ENCODE measurements around the gene TAF1C. TPM values are rescaled to one million over a fixed set of nuclear protein-coding genes. Genes with fewer than 3 reads are reported as not detected.

Gene TAF1C
- polyA plus RNA-seq, 1 of the 3 experiments (the other 2 are of a cell fraction) = 49.3 TPM

GRCh38 chr16:84182680-84183571, 3.9 kb downstream of the TAF1C start:
- no peak for TF ChIP-seq USF2 (IDR thresholded peaks at IDR 0.05; ENCODE audit: borderline replicate concordance, low read depth, low read length)
- no peak for TF ChIP-seq USF1 (IDR thresholded peaks at IDR 0.05; ENCODE audit: borderline replicate concordance, low read depth)
- Histone ChIP-seq H3K79me2 (ENCODE audit: insufficient read depth) (peaks cover 33% of the 10 kb centered on the region), H3F3A (replicated peaks; ENCODE audit: insufficient read depth) (no peaks in the 10 kb centered on the region), H3K27me3 (ENCODE audit: insufficient read depth) (no peaks in the 10 kb centered on the region), H3K4me3 (ENCODE audit: low read depth in 2 of 2, low read length in 1 of 2) (no peak overlapping the region), H3K27ac (ENCODE audit: low read depth in 2 of 2, low read length in 1 of 2) (no peak overlapping the region), H3K9me3 (no peaks in the 10 kb centered on the region), H3K9ac (no peak overlapping the region), H3K4me2 (no peak overlapping the region), H3K36me3 (replicated peaks in 1 of 2; ENCODE audit: control insufficient read depth in 1 of 2, insufficient read depth in 2 of 2, low read length in 1 of 2) (peaks cover 0 to 65% of the 10 kb centered on the region in 2 experiments), H3K4me1 (ENCODE audit: control insufficient read depth in 1 of 2, insufficient read depth in 2 of 2, low read depth in 1 of 2, low read length in 1 of 2) (peaks cover 0 to 11% of the 10 kb centered on the region in 2 experiments; a peak in 1 of 4 replicates), H2AFZ (ENCODE audit: low read depth) (no peak overlapping the region), H3K9me2 (no peaks in the 10 kb centered on the region), H4K20me1 (ENCODE audit: insufficient read depth) (0 out of 2 replicates have a peak, but pooled peaks cover 2% of the 10 kb centered on the region)
- no peak for DNase-seq
- POLR2A ChIA-PET = no interaction called here
- CTCF ChIA-PET = interaction anchor here (0.8 to 2.0 kb wide), 4 partner anchors 8 to 317 kb away, joined by 3 to 14 read pairs (median 4); no protein-coding TSS in a partner anchor
- 97% methylated on average over 23 of the region's 26 CpGs for whole genome bisulfite sequencing (ENCODE audit: low lambda C conversion rate)

DNA sequence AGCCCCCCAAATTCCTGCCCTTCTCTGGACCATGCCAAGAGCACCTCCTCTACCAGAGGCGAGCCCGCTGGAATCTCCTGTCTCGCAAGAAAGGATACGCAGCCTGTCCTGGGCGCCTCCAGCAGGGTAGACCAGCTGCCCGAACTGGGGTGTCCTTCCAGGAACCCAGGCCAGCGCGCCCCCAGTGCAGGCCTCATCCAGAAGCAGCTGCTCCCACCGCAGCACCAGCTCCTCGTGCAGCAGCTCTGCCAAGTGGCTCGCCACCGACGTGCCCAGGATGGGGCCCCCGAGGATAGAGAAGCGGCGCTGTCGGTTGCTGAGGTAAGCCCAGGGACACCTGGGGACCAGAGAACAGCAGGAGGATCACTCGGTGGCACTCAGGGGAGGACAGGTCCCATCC, 4.8 kb downstream of the TAF1C start:
- H4K20me1 ChIP-seq (ENCODE audit: insufficient read depth) = 0 out of 2 replicates have a peak, but pooled peaks cover 5% of the 10 kb centered on the region
- peaks cover 33% of the 10 kb centered on the region for H3K79me2 ChIP-seq (ENCODE audit: insufficient read depth)
- H3K27ac ChIP-seq (ENCODE audit: low read depth in 2 of 2, low read length in 1 of 2) = no peak overlapping the region
- no peak overlapping the region for H3K4me3 ChIP-seq (ENCODE audit: low read depth in 2 of 2, low read length in 1 of 2)
- no peaks in the 10 kb centered on the region for H3K9me2 ChIP-seq
- 95% methylated on average over 9 of the region's 18 CpGs for WGBS (ENCODE audit: low lambda C conversion rate)
- H3K27me3 ChIP-seq (ENCODE audit: insufficient read depth) = no peaks in the 10 kb centered on the region
- CTCF ChIA-PET = interaction anchor here (1.0 to 1.2 kb wide), 2 partner anchors 98 to 116 kb away, joined by 3 to 6 read pairs; no protein-coding TSS in a partner anchor
- no peak overlapping the region for H3K4me2 ChIP-seq
- H3K4me1 ChIP-seq (ENCODE audit: control insufficient read depth in 1 of 2, insufficient read depth in 2 of 2, low read depth in 1 of 2, low read length in 1 of 2) = peaks cover 0 to 11% of the 10 kb centered on the region in 2 experiments; a peak in 1 of 4 replicates
- H2AFZ ChIP-seq (ENCODE audit: low read depth) = no peak overlapping the region
- H3F3A ChIP-seq (replicated peaks; ENCODE audit: insufficient read depth) = no peaks in the 10 kb centered on the region
- POLR2A ChIA-PET = no interaction called here
- H3K9me3 ChIP-seq = no peaks in the 10 kb centered on the region
- no peak overlapping the region for H3K9ac ChIP-seq
- DNase-seq = no peak
- H3K36me3 ChIP-seq (replicated peaks in 1 of 2; ENCODE audit: control insufficient read depth in 1 of 2, insufficient read depth in 2 of 2, low read length in 1 of 2) = peaks cover 0 to 65% of the 10 kb centered on the region in 2 experiments
- no peak for TF ChIP-seq FOXJ3 (CRISPR knock-in tag; IDR thresholded peaks at IDR 0.05)
- TF ChIP-seq EP300 (IDR thresholded peaks at IDR 0.05; ENCODE audit: borderline replicate concordance in 1 of 2, low read depth in 1 of 2, low read length in 1 of 2) = no peak
- no peak for TF ChIP-seq SIN3A (IDR thresholded peaks at IDR 0.05; ENCODE audit: borderline replicate concordance, low read depth, low read length)
- TF ChIP-seq FOXM1 (IDR thresholded peaks at IDR 0.05; ENCODE audit: low read depth) = no peak
- TF ChIP-seq SMC3 (IDR thresholded peaks at IDR 0.05; ENCODE audit: low read depth, low read length) = no peak
- TF ChIP-seq MXI1 (IDR thresholded peaks at IDR 0.05; ENCODE audit: low read depth, low read length) = no peak
- no peak for TF ChIP-seq USF1 (IDR thresholded peaks at IDR 0.05; ENCODE audit: borderline replicate concordance, low read depth)
- no peak for TF ChIP-seq CTCF (IDR thresholded peaks at IDR 0.05)
- no peak for TF ChIP-seq PBX3 (IDR thresholded peaks at IDR 0.05)
- TF ChIP-seq MEF2A (IDR thresholded peaks at IDR 0.05; ENCODE audit: borderline replicate concordance, low read depth) = no peak
- no peak for TF ChIP-seq CHD2 (IDR thresholded peaks at IDR 0.05; ENCODE audit: low read length, partially characterized antibody)
- TF ChIP-seq USF2 (IDR thresholded peaks at IDR 0.05; ENCODE audit: borderline replicate concordance, low read depth, low read length) = no peak
- no peak for TF ChIP-seq NFIC (IDR thresholded peaks at IDR 0.05; ENCODE audit: borderline replicate concordance)
- no peak for TF ChIP-seq ZBTB33 (IDR thresholded peaks at IDR 0.05; ENCODE audit: borderline replicate concordance, low read depth)
- no peak for TF ChIP-seq TAF1 (IDR thresholded peaks at IDR 0.05; ENCODE audit: borderline replicate concordance, low read depth, low read length)
